Breast epithelium (tissue), 4 donors: ENCODE results near the gene CLDN9. TPM values are rescaled to one million over a fixed set of nuclear protein-coding genes. Genes with fewer than 3 reads are reported as not detected.

Source experiments
- DNase-seq, 2 donors: peaks; one replicate each; pipeline ENCODE4 v3.0.0-alpha.2; 2019; ENCODE audit warnings: low spot score in 2 of 2
- H3K27ac ChIP-seq, 2 donors: fragments of 200-600 bp; sonication (generic) in 1 of 2; one replicate each; pipeline ENCODE4 v1.5.1; 2016 to 2019; ENCODE audit warnings: mild to moderate bottlenecking in 1 of 2
- H3K27me3 ChIP-seq, 2 donors: fragments of 200-600 bp; sonication (generic) in 1 of 2; one replicate each; pipeline versions ENCODE4 v1.5.1 to v1.6.0; 2017 to 2019; ENCODE audit warnings: control low read depth in 1 of 2, mild to moderate bottlenecking in 1 of 2
- H3K36me3 ChIP-seq: fragments of 200-600 bp; one replicate; pipeline ENCODE4 v1.5.1; 2019
- H3K4me1 ChIP-seq, 2 donors: fragments of 200-600 bp; sonication (generic); one replicate each; pipeline ENCODE4 v1.5.1; 2016 to 2019; ENCODE audit warnings: control low read depth in 1 of 2
- H3K4me3 ChIP-seq, 3 donors: fragments of 200-600 bp; sonication (generic); 1 replicate in 2 of 3; 2 replicates in 1 of 3; pipeline ENCODE4 v1.5.1; 2016 to 2019; ENCODE audit warnings: mild to moderate bottlenecking in 3 of 3, moderate library complexity in 2 of 3
- H3K9me3 ChIP-seq, 2 donors: fragments of 200-600 bp; sonication (generic) in 1 of 2; one replicate each; pipeline ENCODE4 v1.5.1; 2016 to 2019; ENCODE audit warnings: control low read depth in 1 of 2
- CTCF ChIP-seq, 3 donors: fragments of 450-650 bp; IDR thresholded peaks; one replicate each; pipeline ENCODE4 v1.5.1; 2016 to 2017; ENCODE audit warnings: antibody characterized with exemption in 3 of 3, mild to moderate bottlenecking in 3 of 3, moderate library complexity in 3 of 3
- POLR2A ChIP-seq: fragments of 450-650 bp; IDR thresholded peaks from one replicate; pipeline ENCODE4 v1.6.1; 2016; ENCODE audit warnings: antibody characterized with exemption, mild to moderate bottlenecking, moderate library complexity
- POLR2AphosphoS5 ChIP-seq, 3 donors: sonication (generic); formaldehyde crosslinking; IDR thresholded peaks; one replicate each; pipeline ENCODE4 v1.6.1; 2017; ENCODE audit warnings: antibody characterized with exemption in 3 of 3
- intact Hi-C: fragments of 100-400 bp; cut with DNase I; formaldehyde crosslinking; loops from one replicate; pipeline ENCODE4 v1.15.1; 2023; ENCODE audit warnings: low total_unique reads
- total RNA-seq, 3 donors: library from RNA; depleted of rRNA; stranded (reverse); fragments of >200 nt; gene quantifications; one replicate each; pipeline ENCODE4 v1.1.0, GENCODE V29; 2016

The CLDN9 gene
- total RNA-seq, 3 donors from 2014 or later, result 0.15 TPM; not detected in 2

GRCh38 chr16:3004319-3004718 is 8.4 kb upstream of the CLDN9 start:
- Histone ChIP-seq H3K9me3 (no peaks in the 10 kb centered on the region), H3K4me3 (peak overlapping the region in 2 of 3 donors; percentile 43 to 63), H3K27ac (peak overlapping the region in 1 of 2 donors; percentile 48), H3K36me3 (no peaks in the 10 kb centered on the region), H3K4me1 (no peaks in the 10 kb centered on the region), H3K27me3 (peaks cover 0 to 2% of the 10 kb centered on the region in 2 donors)
- TF ChIP-seq CTCF (IDR thresholded peaks at IDR 0.05) (no peak), POLR2A (no peak), POLR2AphosphoS5 (IDR thresholded peaks at IDR 0.05) (no peak)
- intact Hi-C loops, result no loop called here
- no peak for DNase-seq

GRCh38 chr16:3004781-3005284 is 7.9 kb upstream of the CLDN9 start:
- Histone ChIP-seq H3K4me1 (no peaks in the 10 kb centered on the region), H3K27me3 (peaks cover 0 to 2% of the 10 kb centered on the region in 2 donors), H3K4me3 (peak overlapping the region; percentile 17 to 63 (median 43)), H3K27ac (no peak overlapping the region), H3K36me3 (no peaks in the 10 kb centered on the region), H3K9me3 (no peaks in the 10 kb centered on the region)
- DNase-seq, result no peak
- intact Hi-C loops, result no loop called here
- no peak for TF ChIP-seq CTCF (IDR thresholded peaks at IDR 0.05)
- no peak for TF ChIP-seq POLR2AphosphoS5 (IDR thresholded peaks at IDR 0.05)
- no peak for TF ChIP-seq POLR2A

- H3K4me3 ChIP-seq, result no peak overlapping the region
- DNase-seq, result no peak
- no peaks in the 10 kb centered on the region for H3K36me3 ChIP-seq
- H3K4me1 ChIP-seq, result no peaks in the 10 kb centered on the region
- TF ChIP-seq POLR2AphosphoS5 (IDR thresholded peaks at IDR 0.05) (no peak), CTCF (IDR thresholded peaks at IDR 0.05) (no peak)
- intact Hi-C loops, result no loop called here
- no peak overlapping the region for H3K27ac ChIP-seq
- peaks cover 0 to 16% of the 10 kb centered on the region in 2 donors for H3K27me3 ChIP-seq
- no peaks in the 10 kb centered on the region for H3K9me3 ChIP-seq
Observed at GRCh38 chr16:3007059-3007956, 5.4 kb upstream of the CLDN9 start.

GRCh38 chr16:3007957-3008689 is 4.6 kb upstream of the CLDN9 start:
- TF ChIP-seq CTCF (IDR thresholded peaks at IDR 0.05) (no peak), POLR2A (no peak), POLR2AphosphoS5 (IDR thresholded peaks at IDR 0.05) (no peak)
- peaks cover 0 to 21% of the 10 kb centered on the region in 2 donors for H3K27me3 ChIP-seq

GRCh38 chr16:3008690-3009037 is 4.1 kb upstream of the CLDN9 start:
- Histone ChIP-seq H3K27ac (no peak overlapping the region), H3K9me3 (no peaks in the 10 kb centered on the region), H3K36me3 (no peaks in the 10 kb centered on the region), H3K4me1 (no peaks in the 10 kb centered on the region), H3K4me3 (no peak overlapping the region), H3K27me3 (peaks cover 0 to 25% of the 10 kb centered on the region in 2 donors)
- intact Hi-C loops, result no loop called here
- TF ChIP-seq POLR2A (no peak), CTCF (IDR thresholded peaks at IDR 0.05) (no peak)
- no peak for DNase-seq

More at GRCh38 chr16:3007957-3008689, 4.6 kb upstream of the CLDN9 start:
- H3K36me3 ChIP-seq, result no peaks in the 10 kb centered on the region
- intact Hi-C loops, result no loop called here
- no peak overlapping the region for H3K27ac ChIP-seq
- no peaks in the 10 kb centered on the region for H3K9me3 ChIP-seq
- no peak overlapping the region for H3K4me3 ChIP-seq
- no peak for DNase-seq
- H3K4me1 ChIP-seq, result no peaks in the 10 kb centered on the region
